GM21786 (cell line): Measurements from ENCODE around the gene TEF.

Experiments
- ATAC-seq: cut with Tn5 transposase; IDR thresholded peaks from one replicate; pipeline ENCODE4 v1.9.1; 2021; ENCODE audit not compliant: unreplicated experiment

TEF gene

GRCh38 chr22:41353862-41354575 lies 27.7 kb upstream of the TEF start:
- ATAC-seq: no peak

- no peak for ATAC-seq
Measured at GRCh38 chr22:41354979-41355378, 26.8 kb upstream of the TEF start.

DNA sequence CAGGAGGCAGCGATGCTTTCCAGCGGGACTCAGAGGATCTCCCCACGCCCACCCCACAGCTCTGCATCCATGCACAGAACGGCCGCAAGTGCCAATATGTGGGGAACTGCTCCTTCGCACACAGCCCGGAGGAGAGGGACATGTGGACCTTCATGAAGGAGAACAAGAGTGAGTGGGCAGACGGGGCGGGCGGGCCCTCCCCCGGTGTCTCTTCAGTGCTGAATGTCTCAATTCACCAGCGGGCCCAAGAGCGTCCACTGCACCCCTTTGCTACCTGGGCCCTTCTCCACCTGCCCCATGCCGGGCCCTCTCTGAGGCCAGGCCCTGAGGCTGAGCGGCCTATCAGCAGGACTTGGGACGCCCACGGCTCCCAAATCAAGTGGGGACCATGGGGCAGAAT lies 25.8 kb upstream of the TEF start:
- no peak for ATAC-seq

DNA sequence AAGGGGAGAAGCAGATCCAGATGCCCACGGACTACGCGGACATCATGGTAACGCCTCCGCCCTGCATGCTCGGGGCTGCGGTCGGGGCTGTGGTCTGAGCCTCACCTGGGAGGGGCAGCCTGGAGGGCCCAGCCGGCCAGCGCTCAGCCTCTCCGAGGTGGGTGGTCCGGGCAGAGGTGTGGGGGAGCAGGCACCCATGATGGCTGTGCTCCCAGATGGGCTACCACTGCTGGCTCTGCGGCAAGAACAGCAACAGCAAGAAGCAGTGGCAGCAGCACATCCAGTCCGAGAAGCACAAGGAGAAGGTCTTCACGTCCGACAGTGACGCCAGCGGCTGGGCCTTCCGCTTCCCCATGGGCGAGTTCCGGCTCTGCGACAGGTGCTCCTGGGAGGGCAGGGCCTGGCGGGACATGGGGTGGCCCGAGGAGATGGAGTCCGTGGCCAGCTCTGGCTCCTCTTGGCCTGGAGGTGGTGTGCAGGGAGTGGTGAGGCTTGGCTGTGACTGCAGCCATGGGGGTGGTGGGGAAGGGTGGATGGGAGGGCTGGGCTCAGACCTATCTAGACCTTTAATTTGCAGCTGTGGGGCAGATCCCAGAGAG lies 25.2 kb upstream of the TEF start:
- ATAC-seq: no peak

DNA sequence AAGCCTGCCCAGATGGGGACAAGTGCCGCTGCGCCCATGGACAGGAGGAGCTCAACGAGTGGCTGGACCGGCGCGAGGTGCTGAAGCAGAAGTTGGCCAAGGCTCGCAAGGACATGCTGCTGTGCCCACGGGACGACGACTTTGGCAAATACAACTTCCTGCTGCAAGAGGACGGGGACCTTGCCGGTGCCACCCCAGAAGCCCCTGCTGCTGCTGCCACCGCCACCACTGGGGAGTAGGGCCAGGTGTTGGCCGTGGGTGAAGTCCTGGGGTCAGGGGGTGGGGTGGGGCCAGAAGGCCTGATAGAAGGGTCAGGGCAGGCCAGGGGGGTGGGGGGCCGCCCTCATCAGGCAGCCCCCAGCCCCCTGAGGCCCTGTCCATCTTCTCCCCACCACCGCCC lies 24.6 kb upstream of the TEF start:
- no peak for ATAC-seq

GRCh38 chr22:41358927-41359326 lies 22.8 kb upstream of the TEF start:
- no peak for ATAC-seq

DNA sequence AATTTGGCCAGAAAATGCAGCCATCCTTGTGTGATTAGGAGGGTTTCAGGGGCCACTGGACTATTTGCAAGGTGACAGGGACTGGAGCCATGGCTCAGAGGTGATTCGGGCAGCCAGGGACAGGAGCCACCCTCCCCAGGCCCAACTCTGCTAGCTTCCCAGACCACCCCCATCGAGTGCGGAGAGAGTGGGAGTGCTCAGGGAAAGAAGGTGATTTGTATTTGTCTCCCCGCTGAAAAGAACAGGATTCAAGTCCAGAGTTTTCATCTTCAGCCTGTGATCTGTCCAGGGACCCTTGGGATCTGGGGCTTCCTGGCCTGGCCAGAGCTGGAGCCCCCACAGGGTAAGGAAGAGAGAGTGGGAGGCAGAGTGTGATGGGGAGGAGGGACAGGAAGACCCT lies 22.4 kb upstream of the TEF start:
- ATAC-seq: no peak

DNA sequence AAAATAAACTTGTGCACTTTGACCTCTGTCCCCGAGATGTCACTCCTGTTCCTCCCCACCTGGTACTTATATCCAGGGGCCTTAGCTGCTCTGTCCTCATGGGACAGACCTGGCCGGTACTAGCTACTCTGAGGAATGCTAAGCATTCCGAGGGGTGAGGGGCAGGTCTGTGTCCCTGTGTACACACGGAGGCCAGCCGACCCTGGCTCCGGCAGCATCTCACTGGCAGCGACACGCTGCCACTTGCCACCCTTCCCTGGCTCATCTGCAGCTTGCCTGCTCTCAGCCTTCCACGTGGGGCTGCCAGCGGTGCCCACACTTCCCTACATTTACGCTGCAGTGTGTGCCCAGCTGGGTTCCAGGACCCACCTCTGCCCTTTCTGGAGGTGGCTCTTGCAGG lies 21.6 kb upstream of the TEF start:
- no peak for ATAC-seq

DNA sequence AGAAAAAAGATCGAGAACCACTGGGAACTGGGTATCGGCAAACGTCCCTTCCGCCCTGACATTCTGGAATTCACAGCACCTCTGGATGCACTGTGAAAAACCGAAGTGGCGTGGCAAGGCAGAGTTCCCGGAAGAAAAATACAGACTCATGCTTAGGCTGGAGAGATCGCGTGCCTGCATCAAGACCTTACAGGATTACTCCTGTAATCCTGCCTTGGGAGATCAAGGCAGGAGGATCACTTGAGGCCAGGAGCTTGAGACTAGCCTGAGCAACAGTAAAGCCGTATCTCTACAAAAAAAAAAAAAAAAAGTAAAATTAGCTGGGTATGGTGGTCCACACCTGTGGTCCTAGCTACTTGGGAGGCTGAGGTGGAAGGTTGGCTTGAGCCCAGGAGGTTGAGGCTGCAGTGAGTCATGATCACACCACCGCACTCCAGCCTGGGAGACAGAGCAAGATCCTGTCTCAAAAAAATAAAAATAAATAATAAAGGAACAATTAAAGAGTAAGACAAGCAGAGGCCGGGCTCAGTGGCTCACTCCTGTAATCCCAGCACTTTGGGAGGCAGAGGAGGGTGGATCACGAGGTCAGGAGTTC lies 19.9 kb upstream of the TEF start:
- ATAC-seq: no peak

DNA sequence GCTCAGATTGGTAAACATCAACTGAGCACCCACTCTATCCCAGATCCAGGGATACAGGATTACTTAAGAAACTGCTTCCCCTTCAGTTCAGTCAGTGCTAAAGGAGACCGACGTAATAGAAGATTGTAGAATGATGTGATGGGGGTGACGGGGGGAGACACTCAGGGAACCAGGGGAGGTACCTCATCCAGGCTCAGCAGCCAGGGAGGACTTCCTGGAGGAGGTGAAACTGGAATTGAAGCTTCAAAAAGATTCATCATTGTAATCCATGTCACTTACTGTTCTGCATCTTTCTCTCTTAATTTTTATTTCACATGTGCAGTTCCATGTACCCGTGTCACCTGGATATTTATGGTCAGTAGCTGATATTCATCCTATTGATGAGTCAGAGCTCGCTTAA lies 19.1 kb upstream of the TEF start:
- no peak for ATAC-seq

DNA sequence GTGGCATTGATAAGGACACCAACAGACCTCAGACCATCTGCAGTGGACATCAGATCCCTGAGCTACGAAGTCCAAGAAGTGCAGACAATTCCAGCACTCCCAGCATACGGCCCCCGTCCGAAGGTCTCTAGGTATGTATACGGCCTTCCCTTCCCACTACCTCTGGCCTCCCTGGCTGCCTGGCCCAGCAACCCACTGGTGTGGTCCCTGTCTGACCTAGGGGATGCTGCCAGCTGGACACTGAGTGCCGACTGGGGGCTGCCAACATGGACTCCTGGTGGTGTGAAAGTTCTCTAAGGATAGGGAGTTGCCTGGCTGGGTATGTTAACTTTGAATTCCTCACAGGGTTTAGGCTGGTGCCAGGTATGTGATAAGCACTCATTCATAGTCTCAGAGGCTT lies 17.5 kb upstream of the TEF start:
- ATAC-seq: no peak

DNA sequence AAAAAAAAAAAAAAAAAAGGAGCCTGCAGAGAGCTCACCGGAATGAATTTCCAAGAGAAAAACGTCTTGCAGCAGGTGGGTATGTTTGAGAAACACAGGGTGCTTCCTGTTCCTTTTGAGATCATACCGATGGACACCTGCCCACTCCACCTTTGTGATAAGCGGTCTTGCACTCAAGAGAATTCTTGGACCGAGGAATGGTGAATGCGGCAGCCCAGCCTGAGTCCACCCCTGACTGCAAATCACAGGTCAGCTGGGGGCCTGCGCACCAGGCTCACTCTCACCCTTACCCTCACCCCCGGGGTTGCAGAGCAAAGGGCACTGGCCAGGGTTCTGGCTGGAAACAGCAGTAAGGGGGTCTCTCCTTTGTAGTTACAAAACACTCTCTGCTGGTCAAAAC lies 16.8 kb upstream of the TEF start:
- no peak for ATAC-seq

DNA sequence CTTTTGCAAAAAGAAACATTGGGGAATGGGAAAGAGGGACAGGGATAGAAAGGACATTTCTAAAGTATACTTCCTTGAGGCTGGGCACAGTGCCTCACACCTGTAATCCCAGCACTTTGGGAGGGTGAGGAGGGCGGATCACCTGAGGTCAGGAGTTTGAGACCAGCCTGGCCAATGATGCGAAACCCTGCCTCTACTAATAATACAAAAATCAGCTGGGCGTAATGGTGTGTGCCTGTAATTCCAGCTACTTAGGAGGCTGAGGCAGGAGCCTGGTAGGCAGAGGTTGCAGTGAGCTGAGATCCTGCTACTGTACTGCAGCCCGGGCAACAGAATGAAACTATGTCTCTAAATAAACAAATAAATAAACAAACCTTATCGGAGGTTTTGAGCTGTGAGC lies 16.3 kb upstream of the TEF start:
- no peak for ATAC-seq

- ATAC-seq: no peak
Measured at GRCh38 chr22:41366323-41367029, 15.3 kb upstream of the TEF start.

GRCh38 chr22:41367039-41367679 lies 14.6 kb upstream of the TEF start:
- ATAC-seq: no peak

DNA sequence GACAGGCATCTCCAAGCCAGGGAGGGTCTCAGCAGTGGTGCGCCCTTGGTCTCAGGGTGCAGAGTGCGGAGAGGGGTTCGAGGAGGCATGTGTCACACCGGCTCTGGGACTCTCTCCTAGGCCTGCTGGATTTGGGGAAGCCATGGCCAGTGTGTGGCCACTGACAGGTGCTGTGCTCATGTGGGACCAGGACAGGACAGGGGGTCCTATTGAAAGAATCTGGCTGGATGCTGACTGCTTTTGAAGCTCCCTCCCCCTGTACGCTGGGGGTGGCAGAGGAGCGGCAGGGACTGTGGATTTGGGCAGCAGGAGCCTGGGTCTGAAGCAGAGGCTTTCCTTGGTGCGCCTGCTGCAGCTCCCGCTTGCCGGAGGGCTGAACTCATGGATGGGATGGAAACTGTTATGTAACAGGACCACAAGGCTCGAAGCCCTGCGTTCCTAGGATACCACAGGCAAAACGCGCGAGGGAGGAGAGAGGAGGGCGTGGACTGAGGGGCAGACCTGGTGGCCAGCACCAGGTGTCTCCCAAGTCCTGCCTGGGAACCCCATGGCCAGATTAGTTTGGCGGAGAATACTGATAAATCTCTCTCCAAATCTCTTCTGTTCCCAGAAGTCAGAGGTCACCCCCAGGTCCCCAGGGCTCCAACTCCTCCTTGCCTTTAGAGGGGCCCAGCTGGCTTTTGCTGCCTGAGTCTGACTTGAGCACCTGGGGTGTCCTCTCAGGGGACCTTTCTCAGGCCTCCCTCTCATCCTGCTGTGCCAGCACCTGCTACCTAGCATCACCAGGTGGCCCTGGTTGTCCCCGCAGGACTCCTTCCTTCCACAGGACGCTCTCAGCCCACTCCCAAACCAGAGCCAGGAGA lies 13.8 kb upstream of the TEF start:
- no peak for ATAC-seq

- no peak for ATAC-seq
Measured at GRCh38 chr22:41368543-41369423, 13.0 kb upstream of the TEF start.

DNA sequence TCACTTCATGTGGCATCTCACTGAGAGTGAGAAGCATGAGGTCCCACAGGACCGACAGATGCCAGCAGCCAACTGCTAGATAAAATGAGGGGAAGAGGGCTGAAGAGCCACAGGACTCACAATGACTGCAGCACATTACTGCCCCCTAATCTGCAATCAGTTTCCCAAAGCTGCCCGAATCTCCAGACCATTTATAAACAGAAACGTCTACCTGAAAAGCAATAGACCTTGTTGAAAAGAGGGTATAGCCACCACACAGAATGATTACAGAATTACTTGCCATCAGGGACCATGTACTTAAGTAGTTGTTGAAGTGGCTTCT lies 12.4 kb upstream of the TEF start:
- ATAC-seq: no peak

- ATAC-seq: no peak
Measured at GRCh38 chr22:41369837-41370236, 11.9 kb upstream of the TEF start.

DNA sequence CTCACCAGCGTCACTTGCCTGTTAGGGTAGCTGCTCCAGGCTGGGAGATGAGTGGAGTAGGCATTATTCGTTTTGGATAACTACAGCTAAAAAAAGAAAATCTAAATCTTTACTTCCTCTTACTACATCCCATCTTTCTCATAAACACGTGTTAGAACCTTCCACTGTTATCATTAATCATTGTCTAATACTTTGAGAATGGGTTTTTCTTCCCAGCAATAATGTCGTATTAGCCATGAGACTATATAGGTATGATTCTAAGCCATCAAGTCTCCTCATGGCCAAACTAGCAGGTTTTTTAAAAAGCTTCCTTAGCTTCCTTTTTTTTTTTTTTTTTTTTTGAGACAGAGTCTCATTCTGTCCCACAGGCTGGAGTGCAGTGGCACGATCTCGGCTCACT lies 3.9 kb upstream of the TEF start:
- no peak for ATAC-seq
